ENCODE measurements around the gene MPHOSPH9.

Gene MPHOSPH9

GRCh38 chr12:123143736-123144461 is 89.0 kb downstream of the MPHOSPH9 start:
- no peak for DNase-seq

- DNase-seq = no peak
Observed at GRCh38 chr12:123142921-123143735, 89.8 kb downstream of the MPHOSPH9 start.

- no peak for DNase-seq
Observed at GRCh38 chr12:123142518-123142840, 90.5 kb downstream of the MPHOSPH9 start.

- no peak for DNase-seq
Observed at GRCh38 chr12:123141615-123142517, 91.1 kb downstream of the MPHOSPH9 start.

GRCh38 chr12:123140676-123141614 is 92.0 kb downstream of the MPHOSPH9 start:
- DNase-seq = no peak

- no peak for DNase-seq
Observed at GRCh38 chr12:123139926-123140675, 92.8 kb downstream of the MPHOSPH9 start.

- no peak for DNase-seq
Observed at GRCh38 chr12:123135688-123136087, 97.3 kb downstream of the MPHOSPH9 start.

GRCh38 chr12:123134826-123135225 is 98.1 kb downstream of the MPHOSPH9 start:
- no peak for DNase-seq

GRCh38 chr12:123134271-123134671 is 98.7 kb downstream of the MPHOSPH9 start:
- DNase-seq = no peak

GRCh38 chr12:123133701-123134100 is 99.2 kb downstream of the MPHOSPH9 start:
- DNase-seq = no peak

GRCh38 chr12:123132951-123133619 is 99.9 kb downstream of the MPHOSPH9 start:
- no peak for DNase-seq

- DNase-seq = peak; percentile 41
Observed at GRCh38 chr12:123131879-123132402, 101.0 kb downstream of the MPHOSPH9 start.

- DNase-seq = no peak
Observed at GRCh38 chr12:123131291-123131832, 101.6 kb downstream of the MPHOSPH9 start.

GRCh38 chr12:123129621-123130020 is 103.3 kb downstream of the MPHOSPH9 start:
- DNase-seq = no peak

GRCh38 chr12:123127182-123127495 is 105.8 kb downstream of the MPHOSPH9 start:
- DNase-seq = no peak

GRCh38 chr12:123126294-123127181 is 106.4 kb downstream of the MPHOSPH9 start:
- no peak for DNase-seq

GRCh38 chr12:123122626-123123025 is 110.3 kb downstream of the MPHOSPH9 start:
- DNase-seq = no peak

GRCh38 chr12:123121670-123122069 is 111.3 kb downstream of the MPHOSPH9 start:
- DNase-seq = no peak

GRCh38 chr12:123120452-123121166 is 112.3 kb downstream of the MPHOSPH9 start:
- peak; percentile 37 for DNase-seq

All from activated CD4-positive, CD25-positive, alpha-beta regulatory T cell treated with anti-CD3 and anti-CD28 coated beads, Interleukin-2, amount 50 U/mL, for 72 hours (primary cell).